Activated T-cell treated with anti-CD3 and anti-CD28 coated beads for 48 hours (primary cell): Measurements from ENCODE around the gene BIRC5.

ENCODE experiments used
- DNase-seq: peaks from one replicate; pipeline ENCODE4 v3.0.0-alpha.2; 2020; ENCODE audit warnings: low read depth

Gene BIRC5

GRCh38 chr17:78256707-78257591 is 42.9 kb downstream of the BIRC5 start:
- no peak for DNase-seq

- no peak for DNase-seq
Measured at GRCh38 chr17:78257810-78258322, 43.8 kb downstream of the BIRC5 start.

GRCh38 chr17:78258323-78259191 is 44.5 kb downstream of the BIRC5 start:
- DNase-seq, result peak; percentile 66

- no peak for DNase-seq
Measured at GRCh38 chr17:78259192-78259554, 45.1 kb downstream of the BIRC5 start.

GRCh38 chr17:78263063-78263735 is 49.1 kb downstream of the BIRC5 start:
- DNase-seq, result no peak

- DNase-seq, result no peak
Measured at GRCh38 chr17:78263736-78264340, 49.8 kb downstream of the BIRC5 start.

GRCh38 chr17:78264590-78264989 is 50.5 kb downstream of the BIRC5 start:
- no peak for DNase-seq

- DNase-seq, result no peak
Measured at GRCh38 chr17:78265121-78265520, 51.1 kb downstream of the BIRC5 start.

GRCh38 chr17:78266231-78266631 is 52.2 kb downstream of the BIRC5 start:
- DNase-seq, result no peak

- DNase-seq, result no peak
Measured at GRCh38 chr17:78266771-78267170, 52.7 kb downstream of the BIRC5 start.

- no peak for DNase-seq
Measured at GRCh38 chr17:78267253-78268073, 53.4 kb downstream of the BIRC5 start.

- DNase-seq, result no peak
Measured at GRCh38 chr17:78268191-78268874, 54.3 kb downstream of the BIRC5 start.

GRCh38 chr17:78268951-78269905 is 55.2 kb downstream of the BIRC5 start:
- DNase-seq, result no peak

GRCh38 chr17:78269955-78270381 is 55.9 kb downstream of the BIRC5 start:
- DNase-seq, result no peak

GRCh38 chr17:78271419-78272170 is 57.5 kb downstream of the BIRC5 start:
- no peak for DNase-seq

- DNase-seq, result peak; percentile 49
Measured at GRCh38 chr17:78272181-78272913, 58.3 kb downstream of the BIRC5 start.

GRCh38 chr17:78272914-78273258 is 58.8 kb downstream of the BIRC5 start:
- no peak for DNase-seq

GRCh38 chr17:78273813-78274212 is 59.8 kb downstream of the BIRC5 start:
- no peak for DNase-seq
